ENCODE data around the gene AADAT.

- TF ChIP-seq CTCF (IDR thresholded peaks at IDR 0.05; ENCODE audit: low read depth, low read length, poor library complexity, severe bottlenecking) (no peak), EZH2phosphoT487 (IDR thresholded peaks at IDR 0.05; ENCODE audit: borderline replicate concordance, low read length) (no peak)
Observed at GRCh38 chr4:170091069-170091696, 1.4 kb upstream of the AADAT start.

Measured in DOHH2 (cell line).